HCT116 (cell line): ENCODE measurements around the gene ANKMY2. TPM values are rescaled to one million over a fixed set of nuclear protein-coding genes. Genes with fewer than 3 reads are reported as not detected.

ENCODE experiments used
- ATAC-seq: fragments of 200-7000 bp; cut with Tn5 transposase; 2 replicates; pipeline ENCODE4 v1.9.1; 2020; ENCODE audit warnings: mild to moderate bottlenecking, moderate library complexity
- BruUV-seq: library from RNA; stranded (reverse); fragments of 400-500 nt; replicated peaks from 2 replicates; lab custom pipeline; 2021; lab: Mats Ljungman, UMichigan
- CTCF ChIA-PET: fragments of 300-600 bp; sonication (Branson Sonifier 250); formaldehyde crosslinking; loops from one replicate; lab custom pipeline; 2021; ENCODE audit warnings: antibody characterized with exemption; lab: Charles Lee
- POLR2A ChIA-PET: fragments of 300-600, 350-600 bp; sonication (Branson Sonifier 250); formaldehyde crosslinking; loops from one replicate; lab custom pipeline; 2021; ENCODE audit warnings: antibody characterized with exemption; lab: Charles Lee
- RAD21 ChIA-PET, 2 experiments: fragments of 300-600 bp; sonication (Branson Sonifier 250); formaldehyde crosslinking; loops; one replicate each; lab custom pipeline; 2023; ENCODE audit warnings: low total read pairs in 2 of 2; ENCODE audit not compliant: uncharacterized antibody in 2 of 2, unreplicated experiment in 2 of 2, low non-redundant PET in 1 of 2; lab: Charles Lee
- DNase-seq: peaks from one replicate; pipeline ENCODE4 v3.0.0-alpha.2; 2010; ENCODE audit warnings: low read depth, low spot score
- H2AFZ ChIP-seq: fragments of 200-600 bp; shearing (Covaris generic), sonication (generic); 2 replicates; pipeline ENCODE4 v1.6.1; 2017; ENCODE audit warnings: low read depth, mixed run types, mixed read lengths, antibody characterized with exemption, low read length; ENCODE audit not compliant: poor library complexity, severe bottlenecking
- H3K27ac ChIP-seq: 2 replicates; pipeline ENCODE4 v1.5.1; 2012; ENCODE audit warnings: low read depth, low read length
- H3K27me3 ChIP-seq: fragments of 200-600 bp; sonication (generic); 2 replicates; pipeline ENCODE4 v1.6.1; 2016; ENCODE audit warnings: mixed run types, low read length, mixed read lengths; ENCODE audit not compliant: insufficient read depth
- H3K36me3 ChIP-seq, 2 experiments: fragments of 200-500 bp in 1 of 2; fragments of 200-600 bp in 1 of 2; sonication (Bioruptor generic) in 1 of 2; sonication (generic) in 1 of 2; 2 replicates each; pipeline versions ENCODE4 v1.5.1 to v1.6.1; 2014 to 2016; ENCODE audit warnings: low read length in 2 of 2, inconsistent platforms in 1 of 2, mixed read lengths in 1 of 2, mixed run types in 1 of 2; ENCODE audit not compliant: insufficient read depth in 2 of 2, control insufficient read depth in 1 of 2
- H3K4me1 ChIP-seq, 2 experiments: fragments of 200-600 bp in 1 of 2; sonication (generic) in 1 of 2; 2 replicates each; pipeline versions ENCODE4 v1.5.1 to v1.6.1; 2012 to 2017; ENCODE audit warnings: low read length in 2 of 2, inconsistent platforms in 1 of 2, mild to moderate bottlenecking in 1 of 2, mixed read lengths in 1 of 2, mixed run types in 1 of 2, moderate library complexity in 1 of 2; ENCODE audit not compliant: insufficient read depth in 2 of 2, control insufficient read depth in 1 of 2
- H3K4me2 ChIP-seq: fragments of 200-600 bp; sonication (generic); 2 replicates; pipeline ENCODE4 v1.6.1; 2017; ENCODE audit warnings: mixed run types, low read length, mixed read lengths
- H3K4me3 ChIP-seq, 2 experiments: fragments of 200-600 bp in 1 of 2; sonication (generic) in 1 of 2; replicated peaks in 1 of 2; 2 replicates each; pipeline ENCODE4 v1.5.1; 2011 to 2016; ENCODE audit warnings: low read length in 2 of 2, control low read depth in 1 of 2, low read depth in 1 of 2, mild to moderate bottlenecking in 1 of 2, mixed read lengths in 1 of 2, mixed run types in 1 of 2
- H3K79me2 ChIP-seq: fragments of 200-600 bp; sonication (generic); 2 replicates; pipeline ENCODE4 v1.6.1; 2017; ENCODE audit warnings: mild to moderate bottlenecking, mixed run types, low read length, moderate library complexity, mixed read lengths; ENCODE audit not compliant: insufficient read depth
- H3K9ac ChIP-seq: fragments of 200-600 bp; sonication (generic); 2 replicates; pipeline ENCODE4 v1.6.1; 2016; ENCODE audit warnings: low read length, mixed read lengths
- H3K9me2 ChIP-seq: fragments of 200-600 bp; sonication (generic), shearing (Covaris generic); 2 replicates; pipeline ENCODE4 v1.6.1; 2017; ENCODE audit warnings: mixed run types, mild to moderate bottlenecking, moderate library complexity; ENCODE audit not compliant: insufficient read depth
- H3K9me3 ChIP-seq, 2 experiments: fragments of 200-500 bp in 1 of 2; fragments of 200-600 bp in 1 of 2; sonication (Bioruptor generic) in 1 of 2; sonication (generic) in 1 of 2; 2 replicates each; pipeline ENCODE4 v1.6.1; 2014 to 2017; ENCODE audit warnings: low read length in 2 of 2, mixed read lengths in 2 of 2, inconsistent platforms in 1 of 2, low read depth in 1 of 2, mild to moderate bottlenecking in 1 of 2, mixed run types in 1 of 2, moderate library complexity in 1 of 2; ENCODE audit not compliant: control insufficient read depth in 1 of 2, insufficient read depth in 1 of 2
- H4K20me1 ChIP-seq: fragments of 200-600 bp; sonication (generic), shearing (Covaris generic); 2 replicates; pipeline ENCODE4 v1.6.1; 2017; ENCODE audit warnings: mixed run types, mild to moderate bottlenecking, moderate library complexity; ENCODE audit not compliant: insufficient read depth
- SIN3A ChIP-seq: IDR thresholded peaks from 2 replicates; pipeline ENCODE4 v1.6.1; 2012; ENCODE audit warnings: low read depth
- intact Hi-C: fragments of 100-400 bp; cut with micrococcal nuclease; formaldehyde crosslinking; loops from 2 replicates; pipeline ENCODE4 v1.10.0; 2022
- total RNA-seq: library from RNA; stranded (reverse); gene quantifications from one replicate; pipeline ENCODE4 v1.2.1, GENCODE V29; 2021; ENCODE audit not compliant: unreplicated experiment
- TF ChIP-seq, protein P1 (sequence below): IDR thresholded peaks from 2 replicates; pipeline ENCODE4 v1.6.1; 2012; ENCODE audit warnings: low read depth

Gene ANKMY2
- total RNA-seq, 1 experiment from 2014 or later, result 24.9 TPM

GRCh38 chr7:16644157-16644556 lies 1.4 kb downstream of the ANKMY2 start:
- TF ChIP-seq SIN3A, result no peak; the same call in 1 of the 2 replicates
- TF ChIP-seq, protein P1, sequence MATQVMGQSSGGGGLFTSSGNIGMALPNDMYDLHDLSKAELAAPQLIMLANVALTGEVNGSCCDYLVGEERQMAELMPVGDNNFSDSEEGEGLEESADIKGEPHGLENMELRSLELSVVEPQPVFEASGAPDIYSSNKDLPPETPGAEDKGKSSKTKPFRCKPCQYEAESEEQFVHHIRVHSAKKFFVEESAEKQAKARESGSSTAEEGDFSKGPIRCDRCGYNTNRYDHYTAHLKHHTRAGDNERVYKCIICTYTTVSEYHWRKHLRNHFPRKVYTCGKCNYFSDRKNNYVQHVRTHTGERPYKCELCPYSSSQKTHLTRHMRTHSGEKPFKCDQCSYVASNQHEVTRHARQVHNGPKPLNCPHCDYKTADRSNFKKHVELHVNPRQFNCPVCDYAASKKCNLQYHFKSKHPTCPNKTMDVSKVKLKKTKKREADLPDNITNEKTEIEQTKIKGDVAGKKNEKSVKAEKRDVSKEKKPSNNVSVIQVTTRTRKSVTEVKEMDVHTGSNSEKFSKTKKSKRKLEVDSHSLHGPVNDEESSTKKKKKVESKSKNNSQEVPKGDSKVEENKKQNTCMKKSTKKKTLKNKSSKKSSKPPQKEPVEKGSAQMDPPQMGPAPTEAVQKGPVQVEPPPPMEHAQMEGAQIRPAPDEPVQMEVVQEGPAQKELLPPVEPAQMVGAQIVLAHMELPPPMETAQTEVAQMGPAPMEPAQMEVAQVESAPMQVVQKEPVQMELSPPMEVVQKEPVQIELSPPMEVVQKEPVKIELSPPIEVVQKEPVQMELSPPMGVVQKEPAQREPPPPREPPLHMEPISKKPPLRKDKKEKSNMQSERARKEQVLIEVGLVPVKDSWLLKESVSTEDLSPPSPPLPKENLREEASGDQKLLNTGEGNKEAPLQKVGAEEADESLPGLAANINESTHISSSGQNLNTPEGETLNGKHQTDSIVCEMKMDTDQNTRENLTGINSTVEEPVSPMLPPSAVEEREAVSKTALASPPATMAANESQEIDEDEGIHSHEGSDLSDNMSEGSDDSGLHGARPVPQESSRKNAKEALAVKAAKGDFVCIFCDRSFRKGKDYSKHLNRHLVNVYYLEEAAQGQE, result no peak
- Histone ChIP-seq H3K4me1 (peaks cover 27 to 28% of the 10 kb centered on the region in 2 experiments; a peak in 3 of 4 replicates), H3K4me2 (peak overlapping the region; percentile 86), H2AFZ (no peak overlapping the region), H3K27me3 (no peaks in the 10 kb centered on the region), H3K4me3 (peak overlapping the region; percentile 85 to 90), H3K9ac (peak overlapping the region; percentile 84), H3K79me2 (peaks cover 84% of the 10 kb centered on the region), H3K27ac (peak overlapping the region; percentile 89), H3K9me2 (no peaks in the 10 kb centered on the region), H3K36me3 (peaks cover 0 to 5% of the 10 kb centered on the region in 2 experiments; a peak in 1 of 4 replicates), H3K9me3 (no peaks in the 10 kb centered on the region), H4K20me1 (no peaks in the 10 kb centered on the region)
- ATAC-seq, result no peak
- intact Hi-C loops, result no loop called here
- ChIA-PET RAD21 (no interaction called here), CTCF (interaction anchor here (1.4 kb wide), 1 partner anchor 79 kb away, joined by 3 read pairs; no protein-coding TSS in a partner anchor), POLR2A (no interaction called here)
- TSS peak; percentile 49 for BruUV-seq
- DNase-seq, result no peak
